Superior temporal gyrus (tissue), 1 donor: ENCODE data around the gene CALHM5.
"Not testable (repeated sequence)": the region's sequence is repeated elsewhere in the genome, so short reads cannot be mapped to it uniquely, and the experiment has no call there.

ENCODE experiments used
- DNase-seq: peaks from one replicate; pipeline ENCODE4 v3.0.0-alpha.2; 2016; ENCODE audit errors: extremely low spot score

CALHM5 gene

GRCh38 chr6:116511424-116512110 is at the start of gene CALHM5:
Gene CALHM5 (plus strand): TSS chr6:116511639. CDS start chr6:116511697, 58 bp downstream.
- DNase-seq = no peak

GRCh38 chr6:116461932-116462885 is 49.2 kb upstream of the CALHM5 start:
- DNase-seq = no peak

GRCh38 chr6:116463301-116463700 is 48.1 kb upstream of the CALHM5 start:
- DNase-seq = no peak

- no peak for DNase-seq
These were observed 46.2 kb upstream of the CALHM5 start for GRCh38 chr6:116465246-116465645.

- DNase-seq = no peak
These were observed 44.3 kb upstream of the CALHM5 start for GRCh38 chr6:116467096-116467495.

GRCh38 chr6:116467514-116467913 is 43.9 kb upstream of the CALHM5 start:
- DNase-seq = no peak

- no peak for DNase-seq
These were observed 43.1 kb upstream of the CALHM5 start for GRCh38 chr6:116468293-116468692.

- no peak for DNase-seq
These were observed 39.9 kb upstream of the CALHM5 start for GRCh38 chr6:116471531-116471930.

GRCh38 chr6:116472706-116473105 is 38.7 kb upstream of the CALHM5 start:
- DNase-seq = no peak

GRCh38 chr6:116475141-116475540 is 36.3 kb upstream of the CALHM5 start:
- no peak for DNase-seq

GRCh38 chr6:116476002-116476678 is 35.3 kb upstream of the CALHM5 start:
- no peak for DNase-seq

GRCh38 chr6:116482780-116483179 is 28.7 kb upstream of the CALHM5 start:
- DNase-seq = no peak

GRCh38 chr6:116483616-116484015 is 27.8 kb upstream of the CALHM5 start:
- no peak for DNase-seq

GRCh38 chr6:116485559-116486184 is 25.8 kb upstream of the CALHM5 start:
- DNase-seq = no peak

GRCh38 chr6:116491610-116492330 is 19.7 kb upstream of the CALHM5 start:
- DNase-seq = no peak

- DNase-seq = no peak
These were observed 18.9 kb upstream of the CALHM5 start for GRCh38 chr6:116492331-116493067.

GRCh38 chr6:116495161-116495560 is 16.3 kb upstream of the CALHM5 start:
- DNase-seq = not testable (repeated sequence)

- DNase-seq = no peak
These were observed 14.2 kb upstream of the CALHM5 start for GRCh38 chr6:116497113-116497676.

GRCh38 chr6:116500969-116501433 is 10.4 kb upstream of the CALHM5 start:
- DNase-seq = no peak

- DNase-seq = no peak
These were observed 4.1 kb upstream of the CALHM5 start for GRCh38 chr6:116507324-116507723.
